SK-N-SH (cell line): ENCODE results near the gene GFOD2. TPM values are rescaled to one million over a fixed set of nuclear protein-coding genes. Genes with fewer than 3 reads are reported as not detected.
A peak's percentile ranks its signal among the peaks of the same experiment; 100 is the strongest.

Experiments
- CTCF ChIA-PET: fragments of 300-600, 350-600 bp; formaldehyde crosslinking; extraction: SDS; loops from one replicate; lab custom pipeline; 2021; lab: Yijun Ruan, JAX
- POLR2A ChIA-PET: fragments of 350-600 bp; sonication (Branson Sonifier 250); formaldehyde crosslinking; extraction: SDS; loops from one replicate; lab custom pipeline; 2020; ENCODE audit warnings: antibody characterized with exemption, inconsistent platforms; lab: Yijun Ruan, JAX
- DNase-seq: peaks from one replicate; pipeline ENCODE4 v3.0.0; 2012
- H2AFZ ChIP-seq: fragments of 200-600 bp; sonication (generic); 2 replicates; pipeline ENCODE4 v1.8.1; 2016; ENCODE audit warnings: antibody characterized with exemption, mild to moderate bottlenecking, low read depth
- H3F3A ChIP-seq: fragments of 200-600 bp; sonication (generic); replicated peaks from 2 replicates; pipeline ENCODE3; 2016; ENCODE audit warnings: antibody characterized with exemption, mild to moderate bottlenecking; ENCODE audit not compliant: insufficient read depth
- H3K27ac ChIP-seq, 2 experiments: fragments of 200-500 bp in 1 of 2; fragments of 200-600 bp in 1 of 2; sonication (Bioruptor generic) in 1 of 2; sonication (generic), shearing (Covaris generic) in 1 of 2; 2 replicates each; pipeline versions ENCODE4 v1.5.1 to v1.6.1; 2014 to 2016; ENCODE audit warnings: low read depth in 2 of 2, inconsistent platforms in 1 of 2, low read length in 1 of 2, mild to moderate bottlenecking in 1 of 2, mixed read lengths in 1 of 2
- H3K27me3 ChIP-seq: fragments of 200-600 bp; sonication (generic), shearing (Covaris generic); 2 replicates; pipeline ENCODE4 v1.6.1; 2016; ENCODE audit warnings: mixed run types; ENCODE audit not compliant: insufficient read depth
- H3K36me3 ChIP-seq, 2 experiments: fragments of 200-500 bp in 1 of 2; fragments of 200-600 bp in 1 of 2; sonication (Bioruptor generic) in 1 of 2; sonication (generic) in 1 of 2; replicated peaks in 1 of 2; 2 replicates each; pipeline versions ENCODE3 to v1.5.1; 2014 to 2016; ENCODE audit warnings: low read length in 1 of 2, mild to moderate bottlenecking in 1 of 2; ENCODE audit not compliant: insufficient read depth in 2 of 2, control insufficient read depth in 1 of 2
- H3K4me1 ChIP-seq, 2 experiments: fragments of 200-500 bp in 1 of 2; fragments of 200-600 bp in 1 of 2; sonication (Bioruptor generic) in 1 of 2; sonication (generic), shearing (Covaris generic) in 1 of 2; 2 replicates each; pipeline versions ENCODE4 v1.5.1 to v1.6.1; 2014 to 2016; ENCODE audit warnings: low read depth in 1 of 2, low read length in 1 of 2, mixed run types in 1 of 2; ENCODE audit not compliant: insufficient read depth in 2 of 2, control insufficient read depth in 1 of 2
- H3K4me2 ChIP-seq: fragments of 200-600 bp; sonication (generic), shearing (Covaris generic); 2 replicates; pipeline ENCODE4 v1.6.1; 2017; ENCODE audit warnings: mixed run types
- H3K4me3 ChIP-seq, 2 experiments: fragments of 200-500 bp in 1 of 2; fragments of 200-600 bp in 1 of 2; sonication (Bioruptor generic) in 1 of 2; sonication (generic), shearing (Covaris generic) in 1 of 2; 2 replicates each; pipeline versions ENCODE4 v1.5.1 to v1.8.1; 2014 to 2016; ENCODE audit warnings: low read depth in 2 of 2, inconsistent platforms in 1 of 2, low read length in 1 of 2, mild to moderate bottlenecking in 1 of 2, mixed read lengths in 1 of 2, moderate library complexity in 1 of 2
- H3K79me2 ChIP-seq: fragments of 200-600 bp; sonication (generic); 2 replicates; pipeline ENCODE4 v1.8.1; 2017; ENCODE audit warnings: mild to moderate bottlenecking; ENCODE audit not compliant: insufficient read depth
- H3K9ac ChIP-seq: fragments of 200-600 bp; sonication (generic); 2 replicates; pipeline ENCODE4 v1.6.1; 2017; ENCODE audit warnings: mixed run types
- H3K9me2 ChIP-seq: fragments of 200-600 bp; sonication (generic); 2 replicates; pipeline ENCODE4 v1.6.1; 2017; ENCODE audit warnings: mixed run types
- H3K9me3 ChIP-seq: fragments of 200-600 bp; sonication (generic); 2 replicates; pipeline ENCODE4 v1.6.1; 2017; ENCODE audit warnings: mixed run types, mild to moderate bottlenecking, moderate library complexity
- H4K20me1 ChIP-seq: fragments of 200-600 bp; sonication (generic); 2 replicates; pipeline ENCODE4 v1.6.1; 2017; ENCODE audit warnings: mild to moderate bottlenecking, mixed run types; ENCODE audit not compliant: insufficient read depth
- FOSL2 ChIP-seq: IDR thresholded peaks from 2 replicates; pipeline ENCODE4 v1.4.0; 2012; ENCODE audit warnings: low read depth, mild to moderate bottlenecking, moderate library complexity, borderline replicate concordance
- MXI1 ChIP-seq: IDR thresholded peaks from 2 replicates; pipeline ENCODE4 v1.6.1; 2012; ENCODE audit warnings: mild to moderate bottlenecking, low read depth, low read length, improper control_type of control experiment
- POLR2AphosphoS5 ChIP-seq: IDR thresholded peaks from 2 replicates; pipeline ENCODE4 v1.6.1; 2012; ENCODE audit warnings: low read depth, low read length
- RAD21 ChIP-seq: IDR thresholded peaks from 2 replicates; pipeline ENCODE4 v1.6.1; 2012; ENCODE audit warnings: mild to moderate bottlenecking, low read length
- SMC3 ChIP-seq: IDR thresholded peaks from 2 replicates; pipeline ENCODE4 v1.6.1; 2012; ENCODE audit warnings: low read depth, low read length, improper control_type of control experiment
- TCF12 ChIP-seq: IDR thresholded peaks from 2 replicates; pipeline ENCODE4 v1.4.0; 2012
- YY1 ChIP-seq: IDR thresholded peaks from 2 replicates; pipeline ENCODE4 v1.4.0; 2012; ENCODE audit warnings: low read depth, mild to moderate bottlenecking
- WGBS: methylation state at CpG from one replicate; pipeline ENCODE4 v1.1.6; 2017; ENCODE audit warnings: low lambda C conversion rate; 5-methylcytosine and 5-hydroxymethylcytosine counted together
- polyA plus RNA-seq, 3 experiments: library from polyadenylated mRNA; depleted of rRNA; stranded (reverse); fragments of >200 nt; gene quantifications; 2 replicates each; pipeline ENCODE4 v1.2.3, GENCODE V29; 2012
- TF ChIP-seq, protein P1 (sequence below): fragments of 150-350 bp; IDR thresholded peaks from 2 replicates; pipeline ENCODE4 v1.6.1; 2017; ENCODE audit warnings: antibody characterized with exemption, low read length, low read depth, borderline replicate concordance
- TF ChIP-seq, protein P2 (sequence below): IDR thresholded peaks from 2 replicates; pipeline ENCODE4 v1.4.0; 2012; ENCODE audit warnings: low read depth

The GFOD2 gene
- polyA plus RNA-seq, 1 of the 3 experiments (the other 2 are of a cell fraction) = 19.0 TPM

DNA sequence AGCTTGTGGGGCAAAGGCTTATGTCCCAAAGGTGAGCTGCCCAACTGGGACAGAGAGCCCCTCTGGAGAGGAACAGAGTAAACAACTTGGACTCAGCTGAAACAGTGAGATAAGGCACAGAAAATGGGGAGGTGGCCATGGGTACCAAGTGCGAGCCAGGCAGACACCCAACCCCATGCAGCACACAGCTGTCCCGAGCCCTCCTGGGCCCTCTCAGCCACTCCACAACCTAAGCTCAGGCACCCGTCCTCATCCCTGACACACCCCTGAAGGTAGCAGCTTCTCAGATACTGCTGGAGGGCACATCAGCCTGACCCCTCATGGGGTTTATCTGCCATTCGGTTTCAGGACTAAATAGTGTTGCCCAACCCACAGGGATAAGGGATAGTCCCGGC lies 4.8 kb upstream of the GFOD2 start:
- peaks cover 5 to 20% of the 10 kb centered on the region in 2 experiments for H3K36me3 ChIP-seq
- CTCF ChIA-PET = interaction anchor here (0.7 to 1.5 kb wide), 4 partner anchors 19 to 210 kb away, joined by 3 to 4 read pairs (median 4); no protein-coding TSS in a partner anchor
- no peaks in the 10 kb centered on the region for H3K9me3 ChIP-seq
- POLR2A ChIA-PET = no interaction called here
- no peak for DNase-seq
- H4K20me1 ChIP-seq = no peaks in the 10 kb centered on the region
- no peak overlapping the region for H2AFZ ChIP-seq
- 92% methylated on average over 5 of the region's 5 CpGs for WGBS
- peaks cover 5 to 10% of the 10 kb centered on the region in 2 experiments; a peak in 3 of 4 replicates for H3K4me1 ChIP-seq
- TF ChIP-seq RAD21 = no peak
- no peak for TF ChIP-seq MXI1
- no peak for TF ChIP-seq FOSL2
- no peak for TF ChIP-seq POLR2AphosphoS5
- TF ChIP-seq, protein P1, sequence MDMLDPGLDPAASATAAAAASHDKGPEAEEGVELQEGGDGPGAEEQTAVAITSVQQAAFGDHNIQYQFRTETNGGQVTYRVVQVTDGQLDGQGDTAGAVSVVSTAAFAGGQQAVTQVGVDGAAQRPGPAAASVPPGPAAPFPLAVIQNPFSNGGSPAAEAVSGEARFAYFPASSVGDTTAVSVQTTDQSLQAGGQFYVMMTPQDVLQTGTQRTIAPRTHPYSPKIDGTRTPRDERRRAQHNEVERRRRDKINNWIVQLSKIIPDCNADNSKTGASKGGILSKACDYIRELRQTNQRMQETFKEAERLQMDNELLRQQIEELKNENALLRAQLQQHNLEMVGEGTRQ = no peak
- no peak for TF ChIP-seq SMC3
- TF ChIP-seq YY1 = no peak
- H3K27ac ChIP-seq = peak overlapping the region in 1 of 2 experiments; percentile 21; a peak in 1 of 4 replicates
- no peak overlapping the region for H3K4me2 ChIP-seq
- H3K9me2 ChIP-seq = no peaks in the 10 kb centered on the region
- H3F3A ChIP-seq = peaks cover 5% of the 10 kb centered on the region
- H3K79me2 ChIP-seq = peaks cover 2% of the 10 kb centered on the region
- H3K4me3 ChIP-seq = no peak overlapping the region
- H3K27me3 ChIP-seq = no peaks in the 10 kb centered on the region
- H3K9ac ChIP-seq = no peak overlapping the region

DNA sequence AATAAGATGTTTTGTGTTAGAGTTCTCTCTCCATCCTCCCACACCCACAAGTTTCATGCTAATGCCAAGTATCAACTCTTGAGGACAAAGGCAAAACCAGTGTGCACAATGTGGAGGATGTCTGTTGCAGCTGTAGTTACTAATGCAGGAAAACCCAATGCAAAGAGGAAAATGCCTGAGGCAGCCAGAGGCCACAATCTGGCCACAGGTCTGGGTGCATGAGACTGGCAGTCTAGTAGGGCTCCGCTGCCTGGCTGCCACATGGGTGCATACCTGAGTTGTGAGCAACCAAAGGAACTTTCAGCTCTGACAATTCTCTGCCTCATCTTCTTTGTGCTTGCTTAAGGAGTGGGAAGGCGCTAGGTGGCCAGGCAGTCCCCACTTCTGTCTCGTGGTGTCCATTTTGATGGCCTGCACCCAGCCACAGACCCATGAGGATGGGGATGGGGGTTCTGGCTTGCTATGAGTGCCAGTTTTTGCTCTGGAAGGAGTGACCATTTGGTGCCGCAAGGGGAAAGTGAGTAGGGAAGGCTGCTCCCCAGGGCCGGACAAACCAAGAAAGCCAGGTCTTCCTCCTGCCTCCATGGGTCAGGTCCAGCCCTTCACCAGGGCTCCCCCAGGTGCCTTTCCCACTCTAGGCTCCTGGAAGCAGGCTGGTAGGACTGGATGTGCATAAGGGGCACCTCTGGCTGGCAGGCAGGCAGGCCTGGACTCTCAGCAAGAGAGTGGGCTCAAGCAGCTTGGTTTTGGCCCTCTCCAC lies 4.2 kb upstream of the GFOD2 start:
- Histone ChIP-seq H3K27me3 (no peaks in the 10 kb centered on the region), H4K20me1 (no peaks in the 10 kb centered on the region), H3K4me1 (peaks cover 5 to 11% of the 10 kb centered on the region in 2 experiments; a peak in 3 of 4 replicates), H3K4me3 (no peak overlapping the region), H3K27ac (peak overlapping the region in 1 of 2 experiments; percentile 21; a peak in 2 of 4 replicates), H3K36me3 (peaks cover 5 to 14% of the 10 kb centered on the region in 2 experiments), H3K9ac (no peak overlapping the region), H2AFZ (no peak overlapping the region), H3F3A (peaks cover 5% of the 10 kb centered on the region), H3K9me2 (no peaks in the 10 kb centered on the region), H3K79me2 (peaks cover 8% of the 10 kb centered on the region), H3K9me3 (no peaks in the 10 kb centered on the region), H3K4me2 (no peak overlapping the region)
- POLR2A ChIA-PET = no interaction called here
- CTCF ChIA-PET = interaction anchor here (0.7 kb wide), 1 partner anchor 209 kb away, joined by 3 read pairs; no protein-coding TSS in a partner anchor
- TF ChIP-seq TCF12 (peak; percentile 46; the same call in 1 of the 2 replicates), POLR2AphosphoS5 (no peak)
- TF ChIP-seq, protein P2, sequence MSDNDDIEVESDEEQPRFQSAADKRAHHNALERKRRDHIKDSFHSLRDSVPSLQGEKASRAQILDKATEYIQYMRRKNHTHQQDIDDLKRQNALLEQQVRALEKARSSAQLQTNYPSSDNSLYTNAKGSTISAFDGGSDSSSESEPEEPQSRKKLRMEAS = peak; percentile 34; the same call in 1 of the 2 replicates
- WGBS = 100% methylated on average over 1 of the region's 5 CpGs
- no peak for DNase-seq
